Lower lobe of right lung (tissue), 2 donors: ENCODE data around the gene MACROD2. TPM values are rescaled to one million over a fixed set of nuclear protein-coding genes. Genes with fewer than 3 reads are reported as not detected.

Source experiments
- ATAC-seq, 2 donors: fragments of 200-7000 bp; cut with Tn5 transposase; one replicate each; pipeline ENCODE4 v1.9.1; 2020 to 2022; ENCODE audit warnings: mild to moderate bottlenecking in 2 of 2, moderate library complexity in 2 of 2
- DNase-seq: peaks from one replicate; pipeline ENCODE4 v3.0.0-alpha.2; 2020
- H3K27ac ChIP-seq: fragments of 200-600 bp; one replicate; pipeline ENCODE4 v1.8.0; 2022
- H3K27me3 ChIP-seq: fragments of 200-600 bp; one replicate; pipeline ENCODE4 v1.8.0; 2022; ENCODE audit warnings: low read depth
- H3K36me3 ChIP-seq: fragments of 200-600 bp; one replicate; pipeline ENCODE4 v1.8.0; 2022; ENCODE audit warnings: mild to moderate bottlenecking
- H3K4me1 ChIP-seq: fragments of 200-600 bp; one replicate; pipeline ENCODE4 v1.8.0; 2022
- H3K4me3 ChIP-seq: fragments of 200-600 bp; one replicate; pipeline ENCODE4 v1.8.0; 2022; ENCODE audit warnings: mild to moderate bottlenecking
- H3K9me3 ChIP-seq: fragments of 200-600 bp; one replicate; pipeline ENCODE4 v1.8.0; 2022
- CTCF ChIP-seq: fragments of 200-600 bp; IDR thresholded peaks from one replicate; pipeline ENCODE4 v1.8.0; 2022; ENCODE audit warnings: antibody characterized with exemption, mild to moderate bottlenecking
- intact Hi-C: fragments of 100-400 bp; cut with DNase I; formaldehyde crosslinking; loops from one replicate; pipeline ENCODE4 v1.11.0; 2022
- long read RNA-seq: library from polyadenylated mRNA; unstranded; transcript quantifications from one replicate; pipeline ENCODE4 v2.0.0, GENCODE V29; 2021
- total RNA-seq: library from RNA; stranded (reverse); fragmentation: NEBNext Ultra II Directional; extraction: Animal tissue kit (Norgen Biotek cat#: 25700); gene quantifications from one replicate; pipeline ENCODE4 v1.2.1, GENCODE V29; 2021
- donor health status: DM: no; HTN: yes; CAD: no; lungs with severe emphysema.

The MACROD2 gene
- total RNA-seq = 73.0 TPM
- long read RNA-seq, partial matches to known transcripts = 4 of 175 reads
- long read RNA-seq, other reads (novel, unspliced or antisense) = 171 of 175 reads

GRCh38 chr20:13995086-13995665, at the start of gene MACROD2:
MACROD2 (plus strand) TSS chr20:13995516.
- H3K27me3 ChIP-seq = peaks cover 6% of the 10 kb centered on the region
- no peak for TF ChIP-seq CTCF
- peak; percentile 98 for ATAC-seq
- H3K4me3 ChIP-seq = peak within 1 kb of the TSS; percentile 69
- no peaks in the 10 kb centered on the region for H3K4me1 ChIP-seq
- H3K27ac ChIP-seq = peak within 1 kb of the TSS; percentile 60
- no peaks in the 10 kb centered on the region for H3K36me3 ChIP-seq
- peaks cover 16% of the 10 kb centered on the region for H3K9me3 ChIP-seq
- intact Hi-C loops = no loop called here
- DNase-seq = peak; percentile 95

DNA sequence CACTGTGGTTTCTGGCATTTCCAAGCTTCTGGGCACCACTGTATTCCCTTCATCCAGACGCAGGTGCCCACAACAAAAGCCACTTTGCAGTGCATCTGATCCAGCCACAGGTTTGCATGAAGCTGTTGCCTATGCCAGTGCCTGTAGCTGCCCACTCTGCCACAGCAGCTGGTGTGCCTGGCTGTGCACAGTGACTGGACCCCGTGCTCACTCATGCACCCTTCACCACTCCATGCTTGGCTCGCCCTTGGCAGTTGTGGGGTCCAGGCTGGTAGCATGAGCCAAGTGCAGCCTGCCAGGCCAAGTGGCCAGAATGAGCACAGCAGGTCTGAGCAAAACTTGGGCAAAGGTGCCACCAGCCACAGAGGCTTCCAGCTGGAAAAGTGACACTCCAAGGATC, 47.6 kb upstream of the MACROD2 start:
- Histone ChIP-seq H3K27ac (no peak overlapping the region), H3K27me3 (no peaks in the 10 kb centered on the region), H3K4me3 (no peak overlapping the region), H3K4me1 (no peaks in the 10 kb centered on the region), H3K9me3 (no peaks in the 10 kb centered on the region), H3K36me3 (no peaks in the 10 kb centered on the region)
- TF ChIP-seq CTCF = no peak
- ATAC-seq (no peak), DNase-seq (no peak)
- intact Hi-C loops = no loop called here

GRCh38 chr20:13953227-13953626, 42.1 kb upstream of the MACROD2 start:
- no peak for ATAC-seq
- no peak for DNase-seq
- H3K9me3 ChIP-seq = no peaks in the 10 kb centered on the region
- no peak for TF ChIP-seq CTCF
- H3K36me3 ChIP-seq = no peaks in the 10 kb centered on the region
- no peaks in the 10 kb centered on the region for H3K27me3 ChIP-seq
- H3K27ac ChIP-seq = no peak overlapping the region
- H3K4me3 ChIP-seq = no peak overlapping the region
- intact Hi-C loops = no loop called here
- H3K4me1 ChIP-seq = no peaks in the 10 kb centered on the region

DNA sequence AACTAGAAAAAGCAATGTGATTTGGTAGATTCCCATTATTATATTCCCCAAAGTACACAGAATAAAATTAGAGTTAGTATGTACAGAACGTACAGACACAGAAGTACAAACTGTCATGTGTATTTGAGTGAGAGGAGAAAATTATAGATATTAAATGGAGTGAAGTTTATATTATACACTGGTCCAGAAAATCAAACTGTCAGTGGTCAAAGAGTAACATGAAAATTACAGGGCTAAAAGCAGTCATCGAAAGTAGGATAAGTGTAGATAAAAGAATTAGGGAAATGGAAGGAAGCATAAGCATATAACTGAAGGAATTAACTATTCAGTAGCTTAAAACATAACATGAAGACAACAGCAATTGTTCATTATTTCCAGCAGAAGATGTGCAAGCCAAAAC, 35.2 kb upstream of the MACROD2 start:
- no peak overlapping the region for H3K27ac ChIP-seq
- no peak for TF ChIP-seq CTCF
- H3K4me1 ChIP-seq = no peaks in the 10 kb centered on the region
- ATAC-seq (no peak), DNase-seq (no peak)
- H3K36me3 ChIP-seq = no peaks in the 10 kb centered on the region
- no peak overlapping the region for H3K4me3 ChIP-seq
- no peaks in the 10 kb centered on the region for H3K9me3 ChIP-seq
- intact Hi-C loops = no loop called here
- no peaks in the 10 kb centered on the region for H3K27me3 ChIP-seq

DNA sequence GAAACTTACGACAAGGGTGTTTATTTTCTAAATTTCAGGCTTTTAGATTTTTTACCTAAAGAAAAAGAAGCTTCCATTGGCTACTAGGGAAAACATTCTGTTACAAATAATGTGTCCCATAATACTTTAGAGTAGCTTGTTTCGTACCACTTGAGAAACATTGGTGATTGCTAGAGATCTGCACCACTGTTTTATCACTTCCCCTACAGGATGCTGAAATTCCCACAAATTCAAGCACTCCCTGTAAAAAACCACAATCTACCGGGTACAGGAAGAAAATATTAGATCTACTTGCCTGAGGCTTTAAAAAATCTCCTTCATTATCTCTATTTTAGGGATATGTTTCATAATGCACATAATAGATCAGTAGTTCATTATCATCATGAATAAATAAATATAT, 34.8 kb upstream of the MACROD2 start:
- H3K4me1 ChIP-seq = no peaks in the 10 kb centered on the region
- H3K36me3 ChIP-seq = no peaks in the 10 kb centered on the region
- intact Hi-C loops = no loop called here
- H3K4me3 ChIP-seq = no peak overlapping the region
- no peak for TF ChIP-seq CTCF
- H3K27ac ChIP-seq = no peak overlapping the region
- ATAC-seq (no peak), DNase-seq (no peak)
- no peaks in the 10 kb centered on the region for H3K9me3 ChIP-seq
- no peaks in the 10 kb centered on the region for H3K27me3 ChIP-seq
